T-helper 17 cell (primary cell): Measurements from ENCODE around the gene SLC6A8. TPM values are rescaled to one million over a fixed set of nuclear protein-coding genes. Genes with fewer than 3 reads are reported as not detected.
"Not testable (repeated sequence)": the region's sequence is repeated elsewhere in the genome, so short reads cannot be mapped to it uniquely, and the experiment has no call there.

Experiments used
- ATAC-seq: fragments of 150-1000 bp; cut with Tn5 transposase; 2 replicates; pipeline ENCODE4 v1.10.0; 2021; ENCODE audit warnings: mild to moderate bottlenecking, moderate library complexity
- DNase-seq, 3 donors: peaks; one replicate each; pipeline versions ENCODE4 v3.0.0 to v3.0.0-alpha.2; 2020 to 2021
- H3K9me3 ChIP-seq: one replicate; pipeline ENCODE4 v1.7.0; 2013; ENCODE audit warnings: low read length, mild to moderate bottlenecking; ENCODE audit not compliant: control insufficient read depth, poor library complexity, severe bottlenecking
- H3K27ac Mint-ChIP-seq: one replicate; pipeline ENCODE4 v1.8.0; 2022; ENCODE audit warnings: mild to moderate bottlenecking, moderate library complexity, mixed read lengths
- H3K27me3 Mint-ChIP-seq: one replicate; pipeline ENCODE4 v1.8.0; 2022; ENCODE audit warnings: mixed read lengths
- H3K36me3 Mint-ChIP-seq: one replicate; pipeline ENCODE4 v1.8.0; 2022; ENCODE audit warnings: low read depth, mixed read lengths
- H3K4me1 Mint-ChIP-seq: one replicate; pipeline ENCODE4 v1.8.0; 2022; ENCODE audit warnings: mild to moderate bottlenecking, mixed read lengths
- H3K4me3 Mint-ChIP-seq: one replicate; pipeline ENCODE4 v1.8.0; 2022; ENCODE audit warnings: mild to moderate bottlenecking, moderate library complexity, mixed read lengths
- total RNA-seq, 4 donors: library from RNA in 2 of 4; stranded (reverse) in 2 of 4; gene quantifications; one replicate each; pipeline ENCODE4 v1.2.3 and lab custom pipeline; 2022 to 2026

Gene SLC6A8
- total RNA-seq, 2 donors from 2014 or later: 3.4 to 4.4 TPM

DNA sequence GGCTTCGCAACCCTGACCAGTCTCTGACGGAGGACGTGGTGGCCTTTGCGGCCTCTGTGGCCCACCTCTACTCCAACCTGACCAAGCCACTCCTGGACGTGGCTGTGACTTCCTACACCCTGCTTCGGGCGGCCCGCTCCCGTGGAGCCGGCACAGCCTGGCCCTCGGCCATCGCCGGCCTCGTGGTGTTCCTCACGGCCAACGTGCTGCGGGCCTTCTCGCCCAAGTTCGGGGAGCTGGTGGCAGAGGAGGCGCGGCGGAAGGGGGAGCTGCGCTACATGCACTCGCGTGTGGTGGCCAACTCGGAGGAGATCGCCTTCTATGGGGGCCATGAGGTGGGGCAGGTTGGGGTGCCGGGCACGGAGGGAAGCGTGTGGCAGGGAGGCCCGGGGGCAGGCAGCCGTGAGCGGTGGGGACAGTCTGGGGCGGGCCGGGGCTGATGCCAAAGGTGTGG, 38.1 kb downstream of the SLC6A8 start:
- Mint-ChIP-seq H3K27me3 (no peaks in the 10 kb centered on the region), H3K27ac (no peak overlapping the region), H3K4me3 (peak overlapping the region; percentile 70), H3K36me3 (no peaks in the 10 kb centered on the region), H3K4me1 (peaks cover 16% of the 10 kb centered on the region)
- no peaks in the 10 kb centered on the region for H3K9me3 ChIP-seq
- no peak for ATAC-seq
- no peak for DNase-seq

DNA sequence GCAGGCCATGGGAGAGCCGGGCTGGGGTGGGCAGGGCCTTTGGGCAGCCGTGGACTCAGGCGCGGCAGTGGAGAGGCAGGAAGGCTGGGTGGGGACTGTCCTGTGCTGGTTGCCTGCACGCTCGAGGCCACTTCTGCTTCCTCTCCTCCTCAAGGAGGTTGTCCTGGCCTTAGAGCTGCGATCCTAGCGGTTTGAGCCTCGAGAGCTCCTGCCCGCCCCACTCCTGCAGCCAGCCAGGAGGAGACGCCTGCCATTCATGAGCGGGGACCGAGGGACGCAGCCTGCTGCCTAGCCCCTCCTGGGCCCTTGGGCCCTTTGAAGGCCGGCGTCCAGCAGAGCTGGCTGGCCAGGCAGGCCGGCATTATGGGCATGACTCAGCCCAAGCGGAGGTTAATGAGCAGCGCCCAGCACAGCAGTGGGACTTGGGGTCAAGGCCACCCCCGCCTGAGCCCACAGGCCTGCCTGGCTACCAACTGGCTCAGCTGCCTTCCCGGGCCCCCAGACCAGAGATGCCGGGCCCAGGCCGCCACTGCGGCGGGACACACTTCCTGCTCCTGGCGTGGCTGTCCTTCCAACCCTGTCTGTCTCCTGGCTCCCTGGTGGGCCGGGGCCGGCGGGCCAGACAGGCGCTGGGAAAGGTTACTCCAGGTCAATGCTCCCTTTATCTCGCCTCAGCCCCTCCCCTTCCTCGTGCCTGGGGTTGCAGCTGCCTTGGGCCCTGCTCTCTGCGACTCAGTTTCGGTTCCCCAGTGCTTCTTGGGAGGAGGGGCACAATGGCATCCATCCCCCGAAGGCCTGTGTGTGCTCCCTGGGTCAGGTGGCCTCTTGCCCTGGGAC, 38.8 kb downstream of the SLC6A8 start:
- Mint-ChIP-seq H3K4me3 (peak overlapping the region; percentile 70), H3K27me3 (no peaks in the 10 kb centered on the region), H3K27ac (peak overlapping the region; percentile 86), H3K36me3 (no peaks in the 10 kb centered on the region), H3K4me1 (peaks cover 16% of the 10 kb centered on the region)
- DNase-seq (peak; percentile 21 to 35 (median 30)), ATAC-seq (peak; percentile 27)
- H3K9me3 ChIP-seq: no peaks in the 10 kb centered on the region

DNA sequence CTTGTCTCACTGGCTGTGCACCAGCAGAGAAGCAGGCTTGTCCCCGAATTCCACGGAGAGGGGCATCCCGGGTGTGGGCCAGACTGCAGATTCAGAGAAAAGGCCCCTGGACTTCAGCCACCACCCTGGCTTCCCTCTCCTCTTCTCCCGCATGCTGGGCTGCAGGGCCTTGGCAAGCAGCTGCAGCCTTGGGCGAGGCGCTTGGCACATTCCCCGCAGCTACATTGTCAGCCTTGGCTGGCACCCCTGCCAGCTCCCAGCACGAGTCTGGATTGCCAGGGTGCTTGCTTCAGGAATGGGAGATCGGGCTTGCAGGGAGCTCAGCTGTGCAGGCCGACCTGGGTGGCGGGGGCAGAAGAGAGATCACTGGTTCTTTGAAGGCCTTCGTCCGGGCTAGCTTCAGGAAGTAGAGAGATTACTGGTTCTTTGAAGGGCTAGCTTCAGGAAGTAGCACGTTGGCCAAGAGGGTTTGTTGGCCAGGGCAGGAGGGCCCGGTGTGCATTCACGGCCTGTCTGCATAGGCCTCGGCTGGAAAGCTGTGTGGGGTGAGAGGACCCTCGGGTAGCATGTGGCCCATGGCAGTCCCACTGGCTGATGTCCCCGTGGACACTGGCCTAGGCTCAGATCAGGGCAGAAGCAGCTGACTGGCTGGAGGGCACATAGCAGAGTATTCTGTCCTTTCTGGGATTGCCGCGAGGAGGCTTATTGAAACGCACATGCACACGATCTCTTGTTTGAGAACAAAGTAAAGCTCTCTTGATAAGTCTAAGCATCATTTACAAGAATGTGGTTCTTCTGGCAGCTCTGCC, 39.6 kb downstream of the SLC6A8 start:
- Mint-ChIP-seq H3K4me3 (peak overlapping the region; percentile 70), H3K27me3 (no peaks in the 10 kb centered on the region), H3K36me3 (no peaks in the 10 kb centered on the region), H3K4me1 (peaks cover 11% of the 10 kb centered on the region), H3K27ac (peak overlapping the region; percentile 86)
- ATAC-seq (no peak), DNase-seq (no peak)
- no peaks in the 10 kb centered on the region for H3K9me3 ChIP-seq

- H3K9me3 ChIP-seq: no peaks in the 10 kb centered on the region
- no peak for DNase-seq
- H3K4me1 Mint-ChIP-seq: peaks cover 9% of the 10 kb centered on the region
- H3K36me3 Mint-ChIP-seq: no peaks in the 10 kb centered on the region
- H3K27ac Mint-ChIP-seq: peak overlapping the region; percentile 86
- H3K27me3 Mint-ChIP-seq: no peaks in the 10 kb centered on the region
- no peak overlapping the region for H3K4me3 Mint-ChIP-seq
- no peak for ATAC-seq
Observed at GRCh38 chrX:153728095-153728494, 40.4 kb downstream of the SLC6A8 start.

DNA sequence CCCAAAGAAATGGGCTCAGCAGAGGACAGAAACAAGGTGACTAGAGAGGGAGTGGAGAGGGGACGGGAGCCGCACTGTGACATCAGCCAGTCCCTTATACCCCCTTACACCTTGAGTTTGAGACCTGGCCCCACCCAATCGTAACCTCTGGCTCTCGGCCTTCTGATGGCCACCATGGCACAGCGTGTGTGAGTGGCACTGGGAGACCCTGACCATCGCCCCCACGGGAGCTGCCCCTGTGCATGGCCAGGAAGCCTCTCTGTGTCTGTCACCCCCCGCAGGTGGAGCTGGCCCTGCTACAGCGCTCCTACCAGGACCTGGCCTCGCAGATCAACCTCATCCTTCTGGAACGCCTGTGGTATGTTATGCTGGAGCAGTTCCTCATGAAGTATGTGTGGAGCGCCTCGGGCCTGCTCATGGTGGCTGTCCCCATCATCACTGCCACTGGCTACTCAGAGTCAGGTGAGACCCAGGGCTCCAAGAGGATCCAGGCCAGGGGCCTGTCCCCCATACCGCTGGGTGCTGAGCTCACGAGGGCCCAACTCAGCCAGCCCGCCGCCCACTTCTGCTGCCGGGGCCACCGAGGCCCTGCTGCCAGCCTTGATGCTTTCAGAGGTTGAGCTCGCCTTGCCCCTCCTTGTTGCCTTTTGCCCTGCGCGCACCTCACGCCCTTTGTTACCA, 41.4 kb downstream of the SLC6A8 start:
- peak overlapping the region; percentile 47 for H3K27ac Mint-ChIP-seq
- no peaks in the 10 kb centered on the region for H3K9me3 ChIP-seq
- H3K4me3 Mint-ChIP-seq: no peak overlapping the region
- H3K27me3 Mint-ChIP-seq: no peaks in the 10 kb centered on the region
- H3K4me1 Mint-ChIP-seq: peaks cover 9% of the 10 kb centered on the region
- H3K36me3 Mint-ChIP-seq: no peaks in the 10 kb centered on the region
- no peak for DNase-seq
- ATAC-seq: no peak

GRCh38 chrX:153730115-153730514, 42.4 kb downstream of the SLC6A8 start:
- not testable (repeated sequence) for ATAC-seq, H3K27ac Mint-ChIP-seq, H3K36me3 Mint-ChIP-seq, H3K9me3 ChIP-seq, H3K4me3 Mint-ChIP-seq, H3K27me3 Mint-ChIP-seq, DNase-seq
- H3K4me1 Mint-ChIP-seq: peaks cover 14% of the 10 kb centered on the region

- H3K27ac Mint-ChIP-seq: no peak overlapping the region
- DNase-seq (no peak), ATAC-seq (no peak)
- no peaks in the 10 kb centered on the region for H3K9me3 ChIP-seq
- H3K4me3 Mint-ChIP-seq: no peak overlapping the region
- H3K36me3 Mint-ChIP-seq: no peaks in the 10 kb centered on the region
- H3K27me3 Mint-ChIP-seq: no peaks in the 10 kb centered on the region
- peaks cover 20% of the 10 kb centered on the region for H3K4me1 Mint-ChIP-seq
Observed at GRCh38 chrX:153731117-153731844, 43.6 kb downstream of the SLC6A8 start.

GRCh38 chrX:153731845-153732215, 44.1 kb downstream of the SLC6A8 start:
- Mint-ChIP-seq H3K4me3 (no peak overlapping the region), H3K36me3 (no peaks in the 10 kb centered on the region), H3K27ac (no peak overlapping the region), H3K27me3 (no peaks in the 10 kb centered on the region), H3K4me1 (peaks cover 18% of the 10 kb centered on the region)
- no peaks in the 10 kb centered on the region for H3K9me3 ChIP-seq
- no peak for ATAC-seq
- DNase-seq: no peak

- H3K4me1 Mint-ChIP-seq: peaks cover 17% of the 10 kb centered on the region
- no peaks in the 10 kb centered on the region for H3K36me3 Mint-ChIP-seq
- ATAC-seq: no peak
- H3K27ac Mint-ChIP-seq: no peak overlapping the region
- no peaks in the 10 kb centered on the region for H3K9me3 ChIP-seq
- DNase-seq: no peak
- no peaks in the 10 kb centered on the region for H3K27me3 Mint-ChIP-seq
- no peak overlapping the region for H3K4me3 Mint-ChIP-seq
Observed at GRCh38 chrX:153732401-153732800, 44.7 kb downstream of the SLC6A8 start.

DNA sequence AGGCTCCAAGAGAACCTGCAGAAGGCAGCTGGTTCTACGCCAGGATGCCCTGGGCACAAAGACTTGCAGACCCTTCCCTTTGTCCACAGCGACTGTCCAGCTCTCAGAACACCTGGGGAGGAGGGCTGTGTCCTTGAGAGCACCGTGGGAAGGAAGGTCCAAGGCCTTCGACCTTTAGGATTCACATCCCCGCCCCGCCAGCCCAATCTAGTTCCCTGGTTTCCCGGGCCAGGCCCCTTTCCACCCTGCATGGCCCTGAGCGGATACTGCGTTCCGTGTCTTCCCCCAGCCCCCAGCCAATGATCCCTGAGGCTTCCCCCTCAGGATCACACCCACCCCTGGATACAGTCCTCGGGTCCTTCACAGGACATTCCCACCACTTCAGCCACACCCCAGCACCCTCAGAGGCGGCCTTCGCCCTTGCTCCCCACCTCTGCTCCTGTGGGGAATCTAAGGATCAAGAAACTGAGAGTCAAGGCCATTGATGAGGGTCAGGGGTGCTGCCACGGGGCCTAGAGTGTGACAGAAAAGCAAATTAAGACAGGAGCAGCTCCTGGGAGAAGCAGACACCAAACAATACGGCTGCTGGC, 46.0 kb downstream of the SLC6A8 start:
- H3K4me3 Mint-ChIP-seq: no peak overlapping the region
- no peak for ATAC-seq
- no peaks in the 10 kb centered on the region for H3K27me3 Mint-ChIP-seq
- H3K27ac Mint-ChIP-seq: no peak overlapping the region
- no peaks in the 10 kb centered on the region for H3K9me3 ChIP-seq
- no peak for DNase-seq
- H3K4me1 Mint-ChIP-seq: peaks cover 17% of the 10 kb centered on the region
- H3K36me3 Mint-ChIP-seq: no peaks in the 10 kb centered on the region

GRCh38 chrX:153734871-153735270, 47.1 kb downstream of the SLC6A8 start:
- Mint-ChIP-seq H3K4me3 (peak overlapping the region; percentile 47), H3K27me3 (no peaks in the 10 kb centered on the region)

GRCh38 chrX:153735274-153735673, 47.5 kb downstream of the SLC6A8 start:
- Mint-ChIP-seq H3K27me3 (no peaks in the 10 kb centered on the region), H3K4me1 (peaks cover 15% of the 10 kb centered on the region), H3K27ac (no peak overlapping the region), H3K36me3 (no peaks in the 10 kb centered on the region), H3K4me3 (peak overlapping the region; percentile 47)
- DNase-seq (no peak), ATAC-seq (peak; percentile 86)
- H3K9me3 ChIP-seq: no peaks in the 10 kb centered on the region

More at GRCh38 chrX:153734871-153735270, 47.1 kb downstream of the SLC6A8 start:
- Mint-ChIP-seq H3K4me1 (peaks cover 14% of the 10 kb centered on the region), H3K36me3 (no peaks in the 10 kb centered on the region), H3K27ac (no peak overlapping the region)
- no peaks in the 10 kb centered on the region for H3K9me3 ChIP-seq
- DNase-seq: no peak
- ATAC-seq: no peak
